ENCODE data around the gene ZNF808. TPM values are rescaled to one million over a fixed set of nuclear protein-coding genes. Genes with fewer than 3 reads are reported as not detected.
"Not testable (repeated sequence)": the region's sequence is repeated elsewhere in the genome, so short reads cannot be mapped to it uniquely, and the experiment has no call there.

ZNF808 gene
- total and polyA plus RNA-seq, 2 experiments from 2014 or later = 6.2 to 22.9 TPM

GRCh38 chr19:52494518-52494917, 33.0 kb upstream of the ZNF808 start:
- no peak for TF ChIP-seq CTCF (IDR thresholded peaks at IDR 0.05; ENCODE audit: low read depth, low read length)
- no peak for DNase-seq (ENCODE audit: low read depth in 1 of 2, low spot score in 1 of 2)
- Histone ChIP-seq H3K27ac (no peak overlapping the region), H3K36me3 (no peaks in the 10 kb centered on the region), H3K4me1 (ENCODE audit: low read depth) (no peaks in the 10 kb centered on the region), H3K9me3 (ENCODE audit: low read depth) (no peaks in the 10 kb centered on the region), H3K27me3 (no peaks in the 10 kb centered on the region), H3K4me3 (no peak overlapping the region)

GRCh38 chr19:52498571-52498970, 28.9 kb upstream of the ZNF808 start:
- Histone ChIP-seq H3K9me3 (ENCODE audit: low read depth) (no peaks in the 10 kb centered on the region), H3K36me3 (no peaks in the 10 kb centered on the region), H3K4me3 (no peak overlapping the region), H3K27me3 (no peaks in the 10 kb centered on the region), H3K27ac (no peak overlapping the region), H3K4me1 (ENCODE audit: low read depth) (no peaks in the 10 kb centered on the region)
- no peak for DNase-seq (ENCODE audit: low read depth in 1 of 2, low spot score in 1 of 2)
- no peak for TF ChIP-seq CTCF (IDR thresholded peaks at IDR 0.05; ENCODE audit: low read depth, low read length)

GRCh38 chr19:52500474-52500873, 27.0 kb upstream of the ZNF808 start:
- not testable (repeated sequence) for DNase-seq (ENCODE audit: low read depth in 1 of 2, low spot score in 1 of 2); H3K9me3 ChIP-seq (ENCODE audit: low read depth); H3K27me3 ChIP-seq; H3K36me3 ChIP-seq; H3K4me3 ChIP-seq; H3K4me1 ChIP-seq (ENCODE audit: low read depth); H3K27ac ChIP-seq

- H3K4me3 ChIP-seq; H3K4me1 ChIP-seq (ENCODE audit: low read depth); H3K27ac ChIP-seq; H3K9me3 ChIP-seq (ENCODE audit: low read depth); DNase-seq (ENCODE audit: low read depth in 1 of 2, low spot score in 1 of 2); H3K36me3 ChIP-seq; H3K27me3 ChIP-seq: not testable (repeated sequence)
Measured at GRCh38 chr19:52500991-52501390, 26.5 kb upstream of the ZNF808 start.

- no peak overlapping the region for H3K4me3 ChIP-seq
- peaks cover 7% of the 10 kb centered on the region for H3K36me3 ChIP-seq
- no peak overlapping the region for H3K27ac ChIP-seq
- no peak for TF ChIP-seq CTCF (IDR thresholded peaks at IDR 0.05; ENCODE audit: low read depth, low read length)
- no peaks in the 10 kb centered on the region for H3K27me3 ChIP-seq
- no peaks in the 10 kb centered on the region for H3K4me1 ChIP-seq (ENCODE audit: low read depth)
- DNase-seq (ENCODE audit: low read depth in 1 of 2, low spot score in 1 of 2) = no peak
- H3K9me3 ChIP-seq (ENCODE audit: low read depth) = no peaks in the 10 kb centered on the region
Measured at GRCh38 chr19:52507266-52507665, 20.2 kb upstream of the ZNF808 start.

GRCh38 chr19:52516191-52516590, 11.3 kb upstream of the ZNF808 start:
- Histone ChIP-seq H3K4me3 (no peak overlapping the region), H3K36me3 (peaks cover 5% of the 10 kb centered on the region), H3K4me1 (ENCODE audit: low read depth) (peaks cover 3% of the 10 kb centered on the region), H3K9me3 (ENCODE audit: low read depth) (no peaks in the 10 kb centered on the region), H3K27ac (no peak overlapping the region), H3K27me3 (no peaks in the 10 kb centered on the region)
- DNase-seq (ENCODE audit: low read depth in 1 of 2, low spot score in 1 of 2) = no peak
- no peak for TF ChIP-seq CTCF (IDR thresholded peaks at IDR 0.05; ENCODE audit: low read depth, low read length)

- DNase-seq (ENCODE audit: low read depth in 1 of 2, low spot score in 1 of 2) = no peak
- Histone ChIP-seq H3K27me3 (no peaks in the 10 kb centered on the region), H3K4me3 (no peak overlapping the region), H3K27ac (no peak overlapping the region), H3K4me1 (ENCODE audit: low read depth) (peaks cover 7% of the 10 kb centered on the region), H3K9me3 (ENCODE audit: low read depth) (no peaks in the 10 kb centered on the region), H3K36me3 (no peaks in the 10 kb centered on the region)
- no peak for TF ChIP-seq CTCF (IDR thresholded peaks at IDR 0.05; ENCODE audit: low read depth, low read length)
Measured at GRCh38 chr19:52518646-52519045, 8.8 kb upstream of the ZNF808 start.

- H3K27me3 ChIP-seq; H3K9me3 ChIP-seq (ENCODE audit: low read depth); H3K4me1 ChIP-seq (ENCODE audit: low read depth); H3K27ac ChIP-seq; DNase-seq (ENCODE audit: low read depth in 1 of 2, low spot score in 1 of 2); H3K36me3 ChIP-seq; H3K4me3 ChIP-seq: not testable (repeated sequence)
Measured at GRCh38 chr19:52519175-52519574, 8.3 kb upstream of the ZNF808 start.

Measured in cardiac muscle cell (in vitro differentiated cells and primary cell).